HCT116 (cell line): ENCODE measurements around the gene OR8D2. TPM values are rescaled to one million over a fixed set of nuclear protein-coding genes. Genes with fewer than 3 reads are reported as not detected.

Experiments
- ATAC-seq: fragments of 200-7000 bp; cut with Tn5 transposase; 2 replicates; pipeline ENCODE4 v1.9.1; 2020; ENCODE audit warnings: mild to moderate bottlenecking, moderate library complexity
- BruUV-seq: library from RNA; stranded (reverse); fragments of 400-500 nt; replicated peaks from 2 replicates; lab custom pipeline; 2021; lab: Mats Ljungman, UMichigan
- CTCF ChIA-PET: fragments of 300-600 bp; sonication (Branson Sonifier 250); formaldehyde crosslinking; loops from one replicate; lab custom pipeline; 2021; ENCODE audit warnings: antibody characterized with exemption; lab: Charles Lee
- POLR2A ChIA-PET: fragments of 300-600, 350-600 bp; sonication (Branson Sonifier 250); formaldehyde crosslinking; loops from one replicate; lab custom pipeline; 2021; ENCODE audit warnings: antibody characterized with exemption; lab: Charles Lee
- RAD21 ChIA-PET, 2 experiments: fragments of 300-600 bp; sonication (Branson Sonifier 250); formaldehyde crosslinking; loops; one replicate each; lab custom pipeline; 2023; ENCODE audit warnings: low total read pairs in 2 of 2; ENCODE audit not compliant: uncharacterized antibody in 2 of 2, unreplicated experiment in 2 of 2, low non-redundant PET in 1 of 2; lab: Charles Lee
- DNase-seq: peaks from one replicate; pipeline ENCODE4 v3.0.0-alpha.2; 2010; ENCODE audit warnings: low read depth, low spot score
- H2AFZ ChIP-seq: fragments of 200-600 bp; shearing (Covaris generic), sonication (generic); 2 replicates; pipeline ENCODE4 v1.6.1; 2017; ENCODE audit warnings: low read depth, mixed run types, mixed read lengths, antibody characterized with exemption, low read length; ENCODE audit not compliant: poor library complexity, severe bottlenecking
- H3K27ac ChIP-seq: 2 replicates; pipeline ENCODE4 v1.5.1; 2012; ENCODE audit warnings: low read depth, low read length
- H3K27me3 ChIP-seq: fragments of 200-600 bp; sonication (generic); 2 replicates; pipeline ENCODE4 v1.6.1; 2016; ENCODE audit warnings: mixed run types, low read length, mixed read lengths; ENCODE audit not compliant: insufficient read depth
- H3K36me3 ChIP-seq, 2 experiments: fragments of 200-500 bp in 1 of 2; fragments of 200-600 bp in 1 of 2; sonication (Bioruptor generic) in 1 of 2; sonication (generic) in 1 of 2; 2 replicates each; pipeline versions ENCODE4 v1.5.1 to v1.6.1; 2014 to 2016; ENCODE audit warnings: low read length in 2 of 2, inconsistent platforms in 1 of 2, mixed read lengths in 1 of 2, mixed run types in 1 of 2; ENCODE audit not compliant: insufficient read depth in 2 of 2, control insufficient read depth in 1 of 2
- H3K4me1 ChIP-seq, 2 experiments: fragments of 200-600 bp in 1 of 2; sonication (generic) in 1 of 2; 2 replicates each; pipeline versions ENCODE4 v1.5.1 to v1.6.1; 2012 to 2017; ENCODE audit warnings: low read length in 2 of 2, inconsistent platforms in 1 of 2, mild to moderate bottlenecking in 1 of 2, mixed read lengths in 1 of 2, mixed run types in 1 of 2, moderate library complexity in 1 of 2; ENCODE audit not compliant: insufficient read depth in 2 of 2, control insufficient read depth in 1 of 2
- H3K4me2 ChIP-seq: fragments of 200-600 bp; sonication (generic); 2 replicates; pipeline ENCODE4 v1.6.1; 2017; ENCODE audit warnings: mixed run types, low read length, mixed read lengths
- H3K4me3 ChIP-seq, 2 experiments: fragments of 200-600 bp in 1 of 2; sonication (generic) in 1 of 2; replicated peaks in 1 of 2; 2 replicates each; pipeline ENCODE4 v1.5.1; 2011 to 2016; ENCODE audit warnings: low read length in 2 of 2, control low read depth in 1 of 2, low read depth in 1 of 2, mild to moderate bottlenecking in 1 of 2, mixed read lengths in 1 of 2, mixed run types in 1 of 2
- H3K79me2 ChIP-seq: fragments of 200-600 bp; sonication (generic); 2 replicates; pipeline ENCODE4 v1.6.1; 2017; ENCODE audit warnings: mild to moderate bottlenecking, mixed run types, low read length, moderate library complexity, mixed read lengths; ENCODE audit not compliant: insufficient read depth
- H3K9ac ChIP-seq: fragments of 200-600 bp; sonication (generic); 2 replicates; pipeline ENCODE4 v1.6.1; 2016; ENCODE audit warnings: low read length, mixed read lengths
- H3K9me2 ChIP-seq: fragments of 200-600 bp; sonication (generic), shearing (Covaris generic); 2 replicates; pipeline ENCODE4 v1.6.1; 2017; ENCODE audit warnings: mixed run types, mild to moderate bottlenecking, moderate library complexity; ENCODE audit not compliant: insufficient read depth
- H3K9me3 ChIP-seq, 2 experiments: fragments of 200-500 bp in 1 of 2; fragments of 200-600 bp in 1 of 2; sonication (Bioruptor generic) in 1 of 2; sonication (generic) in 1 of 2; 2 replicates each; pipeline ENCODE4 v1.6.1; 2014 to 2017; ENCODE audit warnings: low read length in 2 of 2, mixed read lengths in 2 of 2, inconsistent platforms in 1 of 2, low read depth in 1 of 2, mild to moderate bottlenecking in 1 of 2, mixed run types in 1 of 2, moderate library complexity in 1 of 2; ENCODE audit not compliant: control insufficient read depth in 1 of 2, insufficient read depth in 1 of 2
- H4K20me1 ChIP-seq: fragments of 200-600 bp; sonication (generic), shearing (Covaris generic); 2 replicates; pipeline ENCODE4 v1.6.1; 2017; ENCODE audit warnings: mixed run types, mild to moderate bottlenecking, moderate library complexity; ENCODE audit not compliant: insufficient read depth
- CBX3 ChIP-seq: IDR thresholded peaks from 2 replicates; pipeline ENCODE4 v1.6.1; 2012; ENCODE audit warnings: low read depth
- CTCF ChIP-seq, 3 experiments: fragments of 200-600 bp in 1 of 3; sonication (generic) in 1 of 3; IDR thresholded peaks in 2 of 3; conservative IDR thresholded peaks in 1 of 3; 2 replicates each; pipeline ENCODE4 v1.5.1; 2012 to 2017; ENCODE audit warnings: low read depth in 2 of 3, low read length in 2 of 3, antibody characterized with exemption in 1 of 3, borderline replicate concordance in 1 of 3, control low read depth in 1 of 3, mild to moderate bottlenecking in 1 of 3, mixed read lengths in 1 of 3, mixed run types in 1 of 3, moderate library complexity in 1 of 3; ENCODE audit not compliant: insufficient read depth in 1 of 3
- EZH2 ChIP-seq: fragments of 200-600 bp; sonication (generic); IDR thresholded peaks from 2 replicates; pipeline ENCODE4 v1.6.1; 2017; ENCODE audit warnings: antibody characterized with exemption, mixed run types
- FOSL1 ChIP-seq: IDR thresholded peaks from 2 replicates; pipeline ENCODE4 v1.6.1; 2012; ENCODE audit warnings: low read depth
- JUND ChIP-seq: IDR thresholded peaks from 2 replicates; pipeline ENCODE4 v1.6.1; 2012
- MAX ChIP-seq: IDR thresholded peaks from 2 replicates; pipeline ENCODE4 v1.6.1; 2012
- RAD21 ChIP-seq: IDR thresholded peaks from 2 replicates; pipeline ENCODE4 v1.6.1; 2012; ENCODE audit warnings: low read depth, mild to moderate bottlenecking
- REST ChIP-seq: IDR thresholded peaks from 2 replicates; pipeline ENCODE4 v1.6.1; 2012; ENCODE audit warnings: low read depth
- SIN3A ChIP-seq: IDR thresholded peaks from 2 replicates; pipeline ENCODE4 v1.6.1; 2012; ENCODE audit warnings: low read depth
- SP1 ChIP-seq: IDR thresholded peaks from 2 replicates; pipeline ENCODE4 v1.6.1; 2012; ENCODE audit warnings: low read depth
- SRF ChIP-seq: IDR thresholded peaks from 2 replicates; pipeline ENCODE4 v1.6.1; 2012; ENCODE audit warnings: low read depth
- TCF7L2 ChIP-seq: IDR thresholded peaks from 2 replicates; pipeline ENCODE4 v1.7.0; 2011; ENCODE audit warnings: borderline replicate concordance, inconsistent platforms; ENCODE audit not compliant: insufficient read depth, insufficient read length; ENCODE audit errors: extremely low read depth
- YY1 ChIP-seq: IDR thresholded peaks from 2 replicates; pipeline ENCODE4 v1.6.1; 2011; ENCODE audit warnings: low read length, low read depth, moderate library complexity, mild to moderate bottlenecking; ENCODE audit not compliant: insufficient replicate concordance; ENCODE audit errors: extremely low read depth
- ZBTB33 ChIP-seq: IDR thresholded peaks from 2 replicates; pipeline ENCODE4 v1.6.1; 2011; ENCODE audit warnings: mild to moderate bottlenecking, low read length, moderate library complexity; ENCODE audit not compliant: insufficient replicate concordance; ENCODE audit errors: extremely low read depth
- ZFX ChIP-seq: fragments of 450-650 bp; IDR thresholded peaks from 2 replicates; pipeline ENCODE4 v1.6.1; 2017
- ZNF274 ChIP-seq: fragments of 200-500 bp; sonication (Bioruptor generic); IDR thresholded peaks from 2 replicates; pipeline ENCODE4 v1.6.1; 2014; ENCODE audit warnings: mild to moderate bottlenecking, low read depth, low read length, inconsistent platforms
- intact Hi-C: fragments of 100-400 bp; cut with micrococcal nuclease; formaldehyde crosslinking; loops from 2 replicates; pipeline ENCODE4 v1.10.0; 2022
- total RNA-seq: library from RNA; stranded (reverse); gene quantifications from one replicate; pipeline ENCODE4 v1.2.1, GENCODE V29; 2021; ENCODE audit not compliant: unreplicated experiment

OR8D2 gene
- total RNA-seq, 1 experiment from 2014 or later: not detected

- H4K20me1 ChIP-seq: no peaks in the 10 kb centered on the region
- H3K9me3 ChIP-seq: no peaks in the 10 kb centered on the region
- ChIA-PET RAD21 (interaction anchor here in 1 of 2 experiments (0.7 kb wide), 1 partner anchor 154 kb away, joined by 4 read pairs; no protein-coding TSS in a partner anchor), CTCF (interaction anchor here (0.7 kb wide), 1 partner anchor 241 kb away, joined by 3 read pairs; no protein-coding TSS in a partner anchor), POLR2A (no interaction called here)
- H3K9ac ChIP-seq: no peak overlapping the region
- peaks cover 48% of the 10 kb centered on the region for H3K27me3 ChIP-seq
- H3K27ac ChIP-seq: no peak overlapping the region
- H3K9me2 ChIP-seq: no peaks in the 10 kb centered on the region
- H3K79me2 ChIP-seq: no peaks in the 10 kb centered on the region
- no peak overlapping the region for H3K4me2 ChIP-seq
- H3K36me3 ChIP-seq: no peaks in the 10 kb centered on the region
- TF ChIP-seq JUND (no peak), FOSL1 (no peak), ZBTB33 (no peak), SRF (no peak), RAD21 (no peak), TCF7L2 (no peak), SIN3A (no peak), CBX3 (no peak), REST (no peak), MAX (no peak), SP1 (no peak), EZH2 (no peak), ZFX (no peak), CTCF (IDR thresholded peaks at IDR 0.05 in 2 of 3, conservative IDR thresholded peaks at IDR 0.05 in 1 of 3; ENCODE audit: borderline replicate concordance in 1 of 3, insufficient read depth in 1 of 3, low read depth in 2 of 3, low read length in 2 of 3) (no peak), YY1 (no peak), ZNF274 (no peak)
- no peak for ATAC-seq
- H3K4me3 ChIP-seq: no peak overlapping the region
- H2AFZ ChIP-seq: no peak overlapping the region
- no TSS peak for BruUV-seq
- intact Hi-C loops: no loop called here
- no peak for DNase-seq
- no peaks in the 10 kb centered on the region for H3K4me1 ChIP-seq
These were observed 6.9 kb downstream of the OR8D2 start for GRCh38 chr11:124313131-124313530.
